RWPE2 (cell line): ENCODE measurements around the gene CCDC33.

Experiments
- ATAC-seq: fragments of 200-7000 bp; cut with Tn5 transposase; 3 replicates; pipeline ENCODE4 v1.9.1; 2021; ENCODE audit warnings: low read depth
- DNase-seq: peaks from one replicate; pipeline ENCODE4 v3.0.0-alpha.2; 2020; ENCODE audit warnings: low spot score
- H3K27ac ChIP-seq: fragments of 450-650 bp; 2 replicates; pipeline ENCODE4 v1.5.1; 2017; ENCODE audit warnings: mild to moderate bottlenecking; ENCODE audit not compliant: poor library complexity, severe bottlenecking
- H3K27me3 ChIP-seq: fragments of 250-450 bp; sonication (Bioruptor Pico); 2 replicates; pipeline ENCODE4 v1.5.1; 2021; ENCODE audit warnings: mild to moderate bottlenecking, moderate library complexity; ENCODE audit not compliant: insufficient read depth, poor library complexity, severe bottlenecking
- H3K36me3 ChIP-seq: fragments of 250-450 bp; sonication (Bioruptor Pico); 2 replicates; pipeline ENCODE4 v1.5.1; 2020; ENCODE audit warnings: low read depth, mild to moderate bottlenecking, moderate library complexity
- H3K4me1 ChIP-seq: fragments of 250-450 bp; sonication (Bioruptor Pico); 2 replicates; pipeline ENCODE4 v1.5.1; 2021; ENCODE audit warnings: mild to moderate bottlenecking, moderate library complexity; ENCODE audit not compliant: insufficient read depth, poor library complexity, severe bottlenecking
- H3K4me3 ChIP-seq: fragments of 250-450 bp; sonication (Bioruptor Pico); 2 replicates; pipeline ENCODE4 v1.5.1; 2021; ENCODE audit warnings: mild to moderate bottlenecking, moderate library complexity; ENCODE audit not compliant: severe bottlenecking
- H3K9me3 ChIP-seq: fragments of 250-450 bp; sonication (Bioruptor Pico); 2 replicates; pipeline ENCODE4 v1.5.1; 2021; ENCODE audit warnings: mild to moderate bottlenecking, moderate library complexity; ENCODE audit not compliant: severe bottlenecking
- CTCF ChIP-seq: fragments of 450-650 bp; IDR thresholded peaks from one replicate; pipeline ENCODE4 v1.5.1; 2017; ENCODE audit warnings: mild to moderate bottlenecking, moderate library complexity; ENCODE audit not compliant: poor library complexity, severe bottlenecking

Gene CCDC33

GRCh38 chr15:74253211-74253921 is 17.2 kb downstream of the CCDC33 start:
- H3K36me3 ChIP-seq: no peaks in the 10 kb centered on the region
- TF ChIP-seq CTCF: no peak
- no peaks in the 10 kb centered on the region for H3K4me1 ChIP-seq
- no peak overlapping the region for H3K27ac ChIP-seq
- H3K27me3 ChIP-seq: peaks cover 8% of the 10 kb centered on the region
- no peak for DNase-seq
- no peak overlapping the region for H3K4me3 ChIP-seq
- H3K9me3 ChIP-seq: no peaks in the 10 kb centered on the region
- ATAC-seq: no peak

- Histone ChIP-seq H3K4me1 (no peaks in the 10 kb centered on the region), H3K27ac (no peak overlapping the region), H3K4me3 (no peak overlapping the region), H3K9me3 (no peaks in the 10 kb centered on the region), H3K36me3 (no peaks in the 10 kb centered on the region), H3K27me3 (peaks cover 35% of the 10 kb centered on the region)
- no peak for ATAC-seq
- TF ChIP-seq CTCF: no peak
- no peak for DNase-seq
Observed at GRCh38 chr15:74257105-74257504, 21.0 kb downstream of the CCDC33 start.

- no peak for ATAC-seq
- Histone ChIP-seq H3K27me3 (peaks cover 38% of the 10 kb centered on the region), H3K9me3 (no peaks in the 10 kb centered on the region), H3K27ac (no peak overlapping the region), H3K4me1 (no peaks in the 10 kb centered on the region), H3K4me3 (no peak overlapping the region), H3K36me3 (no peaks in the 10 kb centered on the region)
- TF ChIP-seq CTCF: no peak
- no peak for DNase-seq
Observed at GRCh38 chr15:74257623-74258022, 21.5 kb downstream of the CCDC33 start.

- no peaks in the 10 kb centered on the region for H3K36me3 ChIP-seq
- no peak for TF ChIP-seq CTCF
- H3K9me3 ChIP-seq: no peaks in the 10 kb centered on the region
- H3K4me3 ChIP-seq: no peak overlapping the region
- H3K4me1 ChIP-seq: no peaks in the 10 kb centered on the region
- DNase-seq: no peak
- H3K27ac ChIP-seq: no peak overlapping the region
- peaks cover 39% of the 10 kb centered on the region for H3K27me3 ChIP-seq
- no peak for ATAC-seq
Observed at GRCh38 chr15:74258456-74259291, 22.5 kb downstream of the CCDC33 start.

GRCh38 chr15:74259292-74259648 is 23.1 kb downstream of the CCDC33 start:
- no peak for DNase-seq
- no peaks in the 10 kb centered on the region for H3K36me3 ChIP-seq
- H3K4me1 ChIP-seq: no peaks in the 10 kb centered on the region
- peaks cover 39% of the 10 kb centered on the region for H3K27me3 ChIP-seq
- H3K9me3 ChIP-seq: no peaks in the 10 kb centered on the region
- TF ChIP-seq CTCF: no peak
- H3K4me3 ChIP-seq: no peak overlapping the region
- ATAC-seq: no peak
- H3K27ac ChIP-seq: no peak overlapping the region
